ENCODE results near the gene TTC12. TPM values are rescaled to one million over a fixed set of nuclear protein-coding genes. Genes with fewer than 3 reads are reported as not detected.

TTC12 gene
- total and polyA plus RNA-seq, 2 of the 4 experiments (the other 2 are of a cell fraction), result 10.0 to 14.7 TPM

DNA sequence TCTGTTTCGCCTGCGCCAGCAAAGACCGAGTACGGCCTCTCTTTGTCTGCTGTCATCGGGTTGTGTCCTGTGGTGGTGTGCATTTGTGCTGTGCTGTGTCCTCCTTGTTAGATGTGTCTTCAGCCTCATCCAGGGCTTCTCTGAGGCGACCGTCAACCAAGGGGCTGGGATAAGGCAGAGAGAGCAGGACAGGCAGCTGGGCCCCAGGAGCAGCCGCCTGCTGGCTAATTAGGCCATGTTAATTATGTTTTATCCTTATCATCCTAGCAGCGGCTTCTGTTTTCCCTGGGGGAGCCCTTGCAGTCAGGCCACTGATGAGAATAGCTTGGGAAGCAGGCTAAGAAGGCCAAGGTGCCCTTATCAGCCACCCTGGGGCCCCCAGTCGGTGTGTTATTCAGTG, 40.7 kb upstream of the TTC12 start:
- CTCF ChIA-PET, result interaction anchor here (1.6 kb wide), 1 partner anchor 994 kb away, joined by 11 read pairs; no protein-coding TSS in a partner anchor
- no TSS peak for BruUV-seq (replicated peaks)
- no peak overlapping the region for H2BK120ac ChIP-seq (ENCODE audit: low read depth, low read length)
- no peaks in the 10 kb centered on the region for H3K9me3 ChIP-seq (ENCODE audit: control insufficient read depth, insufficient read depth, low read length)
- H3K9me1 ChIP-seq (ENCODE audit: insufficient read depth, low read length), result no peaks in the 10 kb centered on the region; the same call in 1 of the 2 replicates
- ATAC-seq (ENCODE audit: low read depth) (no peak), DNase-seq (no peak)
- H2BK5ac ChIP-seq (ENCODE audit: low read depth, low read length, poor library complexity, severe bottlenecking), result no peak overlapping the region
- H3K4me2 ChIP-seq (ENCODE audit: low read depth, low read length), result no peak overlapping the region
- no peak overlapping the region for H2AK9ac ChIP-seq (replicated peaks; ENCODE audit: low read depth, low read length, poor library complexity)
- no peak overlapping the region for H3K14ac ChIP-seq (replicated peaks; ENCODE audit: low read depth, low read length)
- no peak overlapping the region for H3K4ac ChIP-seq (ENCODE audit: low read depth, low read length)
- H3K9ac ChIP-seq (ENCODE audit: low read depth, low read length), result no peak overlapping the region
- dilution Hi-C loops (cut with HindIII; ENCODE audit: low sequenced_read_pairs, unreplicated experiment), result no loop called here
- WGBS, 2 experiments (ENCODE audit: extremely low coverage in 2 of 2, insufficient read length in 1 of 2), result no CpG with 5 or more reads among the region's 10 CpGs
- no peak overlapping the region for H2BK15ac ChIP-seq (ENCODE audit: low read depth, low read length)
- no peak overlapping the region for H2AK5ac ChIP-seq (ENCODE audit: low read depth, low read length)
- H3K4me1 ChIP-seq (ENCODE audit: control insufficient read depth, insufficient read depth, low read length), result no peaks in the 10 kb centered on the region
- TF ChIP-seq NFE2L2 (IDR thresholded peaks at IDR 0.05; ENCODE audit: low read depth, low read length) (no peak), MXI1 (IDR thresholded peaks at IDR 0.05; ENCODE audit: borderline replicate concordance, low read depth, low read length) (no peak), MAZ (IDR thresholded peaks at IDR 0.05; ENCODE audit: borderline replicate concordance, low read depth, low read length) (no peak), FOS (IDR thresholded peaks at IDR 0.05; ENCODE audit: low read depth, low read length) (no peak), USF2 (IDR thresholded peaks at IDR 0.05; ENCODE audit: low read depth, low read length) (no peak), SMC3 (IDR thresholded peaks at IDR 0.05; ENCODE audit: low read depth, low read length) (no peak), POLR2A (IDR thresholded peaks at IDR 0.05; ENCODE audit: low read depth, low read length) (no peak)
- TF ChIP-seq, protein P1, sequence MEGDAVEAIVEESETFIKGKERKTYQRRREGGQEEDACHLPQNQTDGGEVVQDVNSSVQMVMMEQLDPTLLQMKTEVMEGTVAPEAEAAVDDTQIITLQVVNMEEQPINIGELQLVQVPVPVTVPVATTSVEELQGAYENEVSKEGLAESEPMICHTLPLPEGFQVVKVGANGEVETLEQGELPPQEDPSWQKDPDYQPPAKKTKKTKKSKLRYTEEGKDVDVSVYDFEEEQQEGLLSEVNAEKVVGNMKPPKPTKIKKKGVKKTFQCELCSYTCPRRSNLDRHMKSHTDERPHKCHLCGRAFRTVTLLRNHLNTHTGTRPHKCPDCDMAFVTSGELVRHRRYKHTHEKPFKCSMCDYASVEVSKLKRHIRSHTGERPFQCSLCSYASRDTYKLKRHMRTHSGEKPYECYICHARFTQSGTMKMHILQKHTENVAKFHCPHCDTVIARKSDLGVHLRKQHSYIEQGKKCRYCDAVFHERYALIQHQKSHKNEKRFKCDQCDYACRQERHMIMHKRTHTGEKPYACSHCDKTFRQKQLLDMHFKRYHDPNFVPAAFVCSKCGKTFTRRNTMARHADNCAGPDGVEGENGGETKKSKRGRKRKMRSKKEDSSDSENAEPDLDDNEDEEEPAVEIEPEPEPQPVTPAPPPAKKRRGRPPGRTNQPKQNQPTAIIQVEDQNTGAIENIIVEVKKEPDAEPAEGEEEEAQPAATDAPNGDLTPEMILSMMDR (conservative IDR thresholded peaks at IDR 0.05; ENCODE audit: low read depth, low read length), result no peak
- H3K23ac ChIP-seq (ENCODE audit: low read depth, low read length), result no peak overlapping the region
- H3K18ac ChIP-seq (ENCODE audit: low read depth, low read length), result no peak overlapping the region
- H2AFZ ChIP-seq (replicated peaks; ENCODE audit: low read length, poor library complexity), result no peak overlapping the region
- no peak overlapping the region for H2BK20ac ChIP-seq (ENCODE audit: low read depth, low read length)
- no peak overlapping the region for H3K27ac ChIP-seq (ENCODE audit: insufficient read depth, low read length)
- no peaks in the 10 kb centered on the region for H3K79me1 ChIP-seq (ENCODE audit: low read depth in 1 of 2, low read length in 2 of 2)
- POLR2A ChIA-PET (ENCODE audit: unreplicated experiment), result no interaction called here
- H3K36me3 ChIP-seq (ENCODE audit: control insufficient read depth, insufficient read depth, low read length), result no peaks in the 10 kb centered on the region
- no peaks in the 10 kb centered on the region; the same call in 1 of the 2 replicates for H3K27me3 ChIP-seq (ENCODE audit: control insufficient read depth, insufficient read depth, low read length)
- no peaks in the 10 kb centered on the region; the same call in 1 of the 2 replicates for H4K20me1 ChIP-seq (ENCODE audit: insufficient read depth, low read length)
- intact Hi-C loops (cut with micrococcal nuclease), result no loop called here
- H3K4me3 ChIP-seq (ENCODE audit: insufficient read depth, low read depth, low read length), result no peak overlapping the region
- no peak overlapping the region for H4K8ac ChIP-seq (ENCODE audit: low read depth in 2 of 2, low read length in 2 of 2)
- no peak overlapping the region for H4K5ac ChIP-seq (ENCODE audit: low read depth, low read length)
- H3K56ac ChIP-seq (ENCODE audit: extremely low read depth, insufficient read depth, low read length), result no peak overlapping the region
- H4K91ac ChIP-seq (ENCODE audit: insufficient read depth, low read depth, low read length), result no peak overlapping the region
- in situ Hi-C loops (cut with MboI; ENCODE audit: low sequenced_read_pairs), result no loop called here

All from IMR-90 (cell line).